ENCODE data around the gene PTHLH. TPM values are rescaled to one million over a fixed set of nuclear protein-coding genes. Genes with fewer than 3 reads are reported as not detected.

PTHLH gene
- total RNA-seq, 1 donor from 2014 or later, result 3.7 TPM

- no peak for DNase-seq
- peaks cover 41% of the 10 kb centered on the region for H3K4me1 ChIP-seq
- peak overlapping the region; percentile 50 for H3K27ac ChIP-seq (replicated peaks)
- intact Hi-C loops (cut with micrococcal nuclease), result no loop called here
- peaks cover 99% of the 10 kb centered on the region for H3K27me3 ChIP-seq (ENCODE audit: low read depth)
- H3K4me3 ChIP-seq, result peak overlapping the region; percentile 70
- H3K36me3 ChIP-seq, result no peaks in the 10 kb centered on the region
- no peak for TF ChIP-seq CTCF (IDR thresholded peaks at IDR 0.05; ENCODE audit: borderline replicate concordance)
- no peaks in the 10 kb centered on the region for H3K9me3 ChIP-seq (replicated peaks)
Observed at GRCh38 chr12:27970401-27971120, 2.0 kb downstream of the PTHLH start.

- peak; percentile 37 for DNase-seq
- Histone ChIP-seq H3K27me3 (ENCODE audit: low read depth) (peaks cover 99% of the 10 kb centered on the region), H3K9me3 (replicated peaks) (no peaks in the 10 kb centered on the region), H3K4me1 (peaks cover 34% of the 10 kb centered on the region), H3K27ac (replicated peaks) (peak overlapping the region; percentile 41), H3K36me3 (no peaks in the 10 kb centered on the region), H3K4me3 (peak overlapping the region; percentile 70)
- intact Hi-C loops (cut with micrococcal nuclease), result no loop called here
- no peak for TF ChIP-seq CTCF (IDR thresholded peaks at IDR 0.05; ENCODE audit: borderline replicate concordance)
Observed at GRCh38 chr12:27969624-27970400, 2.7 kb downstream of the PTHLH start.

GRCh38 chr12:27968972-27969623 lies 3.4 kb downstream of the PTHLH start:
- intact Hi-C loops (cut with micrococcal nuclease), result no loop called here
- no peaks in the 10 kb centered on the region for H3K36me3 ChIP-seq
- no peak for TF ChIP-seq CTCF (IDR thresholded peaks at IDR 0.05; ENCODE audit: borderline replicate concordance)
- H3K4me3 ChIP-seq, result peak overlapping the region; percentile 70
- H3K27ac ChIP-seq (replicated peaks), result peak overlapping the region; percentile 41
- peaks cover 99% of the 10 kb centered on the region for H3K27me3 ChIP-seq (ENCODE audit: low read depth)
- DNase-seq, result peak; percentile 21
- no peaks in the 10 kb centered on the region for H3K9me3 ChIP-seq (replicated peaks)
- H3K4me1 ChIP-seq, result peaks cover 31% of the 10 kb centered on the region

- Histone ChIP-seq H3K4me3 (no peak overlapping the region), H3K27ac (replicated peaks) (no peak overlapping the region), H3K9me3 (replicated peaks) (no peaks in the 10 kb centered on the region), H3K36me3 (no peaks in the 10 kb centered on the region), H3K4me1 (peaks cover 31% of the 10 kb centered on the region), H3K27me3 (ENCODE audit: low read depth) (peaks cover 98% of the 10 kb centered on the region)
- intact Hi-C loops (cut with micrococcal nuclease), result no loop called here
- TF ChIP-seq CTCF (IDR thresholded peaks at IDR 0.05; ENCODE audit: borderline replicate concordance), result no peak
- DNase-seq, result no peak
Observed at GRCh38 chr12:27967551-27968054, 4.9 kb downstream of the PTHLH start.

GRCh38 chr12:27966870-27967269 lies 5.7 kb downstream of the PTHLH start:
- DNase-seq, result no peak
- Histone ChIP-seq H3K4me3 (no peak overlapping the region), H3K36me3 (no peaks in the 10 kb centered on the region), H3K4me1 (peaks cover 31% of the 10 kb centered on the region), H3K27me3 (ENCODE audit: low read depth) (peaks cover 94% of the 10 kb centered on the region), H3K27ac (replicated peaks) (no peak overlapping the region), H3K9me3 (replicated peaks) (no peaks in the 10 kb centered on the region)
- intact Hi-C loops (cut with micrococcal nuclease), result no loop called here
- TF ChIP-seq CTCF (IDR thresholded peaks at IDR 0.05; ENCODE audit: borderline replicate concordance), result no peak
